Stimulated activated naive CD8-positive, alpha-beta T cell treated with anti-CD3 and anti-CD28 coated beads, Interleukin-15, Interleukin-2, amounts not matched to agents 100 ng/mL and 50 ng/mL, for 24 hours (primary cell): ENCODE data around the gene ADAM23.
"Not testable (repeated sequence)": the region's sequence is repeated elsewhere in the genome, so short reads cannot be mapped to it uniquely, and the experiment has no call there.

Experiments
- H3K27ac Mint-ChIP-seq: one replicate; pipeline ENCODE4 v1.8.0; 2021; ENCODE audit warnings: mild to moderate bottlenecking, mixed read lengths
- H3K27me3 Mint-ChIP-seq: one replicate; pipeline ENCODE4 v1.8.0; 2021; ENCODE audit warnings: mixed read lengths
- H3K36me3 Mint-ChIP-seq: one replicate; pipeline ENCODE4 v1.8.0; 2021; ENCODE audit warnings: low read depth, mixed read lengths
- H3K4me1 Mint-ChIP-seq: one replicate; pipeline ENCODE4 v1.8.0; 2021; ENCODE audit warnings: low read depth, mixed read lengths
- H3K4me3 Mint-ChIP-seq: one replicate; pipeline ENCODE4 v1.8.0; 2021; ENCODE audit warnings: mild to moderate bottlenecking, mixed read lengths
- H3K9me3 Mint-ChIP-seq: one replicate; pipeline ENCODE4 v1.8.0; 2021; ENCODE audit warnings: mixed read lengths

Gene ADAM23

GRCh38 chr2:206442833-206443734 lies at the start of gene ADAM23:
ADAM23 (plus strand) TSS chr2:206443532; CDS start chr2:206443867, 335 bp downstream.
- H3K27ac Mint-ChIP-seq, result peak within 1 kb of the TSS; percentile 13
- H3K36me3 Mint-ChIP-seq, result no peaks in the 10 kb centered on the region
- H3K9me3 Mint-ChIP-seq, result no peaks in the 10 kb centered on the region
- H3K4me1 Mint-ChIP-seq, result peaks cover 15% of the 10 kb centered on the region
- H3K4me3 Mint-ChIP-seq, result peak within 1 kb of the TSS; percentile 74
- peaks cover 79% of the 10 kb centered on the region for H3K27me3 Mint-ChIP-seq

DNA sequence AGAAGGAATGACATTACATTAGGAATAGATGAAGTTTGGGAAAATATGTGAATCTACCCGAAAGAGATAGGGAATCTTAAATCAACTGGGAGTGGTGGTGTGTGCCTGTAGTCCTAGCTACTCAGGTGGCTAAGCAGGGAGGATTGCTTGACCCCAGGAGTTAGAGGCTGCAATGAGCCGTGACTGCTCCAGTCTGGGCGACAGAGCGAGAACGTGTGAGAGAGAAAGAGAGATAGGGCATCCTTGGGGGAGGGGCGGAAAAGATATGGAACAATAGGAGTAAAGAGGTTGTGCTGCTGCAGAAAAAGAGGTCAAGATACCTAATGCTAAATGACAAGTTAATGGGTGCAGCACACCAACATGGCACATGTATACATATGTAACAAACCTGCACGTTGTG lies 47.1 kb upstream of the ADAM23 start:
- Mint-ChIP-seq H3K4me3 (no peak overlapping the region), H3K27me3 (no peaks in the 10 kb centered on the region)

GRCh38 chr2:206402956-206403569 lies 40.3 kb upstream of the ADAM23 start:
- not testable (repeated sequence) for H3K27me3 Mint-ChIP-seq, H3K4me1 Mint-ChIP-seq, H3K9me3 Mint-ChIP-seq, H3K27ac Mint-ChIP-seq, H3K4me3 Mint-ChIP-seq, H3K36me3 Mint-ChIP-seq

More for the DNA sequence above, 47.1 kb upstream of the ADAM23 start:
- H3K36me3 Mint-ChIP-seq, result no peaks in the 10 kb centered on the region
- peaks cover 5% of the 10 kb centered on the region for H3K9me3 Mint-ChIP-seq
- H3K27ac Mint-ChIP-seq, result no peak overlapping the region
- no peaks in the 10 kb centered on the region for H3K4me1 Mint-ChIP-seq

DNA sequence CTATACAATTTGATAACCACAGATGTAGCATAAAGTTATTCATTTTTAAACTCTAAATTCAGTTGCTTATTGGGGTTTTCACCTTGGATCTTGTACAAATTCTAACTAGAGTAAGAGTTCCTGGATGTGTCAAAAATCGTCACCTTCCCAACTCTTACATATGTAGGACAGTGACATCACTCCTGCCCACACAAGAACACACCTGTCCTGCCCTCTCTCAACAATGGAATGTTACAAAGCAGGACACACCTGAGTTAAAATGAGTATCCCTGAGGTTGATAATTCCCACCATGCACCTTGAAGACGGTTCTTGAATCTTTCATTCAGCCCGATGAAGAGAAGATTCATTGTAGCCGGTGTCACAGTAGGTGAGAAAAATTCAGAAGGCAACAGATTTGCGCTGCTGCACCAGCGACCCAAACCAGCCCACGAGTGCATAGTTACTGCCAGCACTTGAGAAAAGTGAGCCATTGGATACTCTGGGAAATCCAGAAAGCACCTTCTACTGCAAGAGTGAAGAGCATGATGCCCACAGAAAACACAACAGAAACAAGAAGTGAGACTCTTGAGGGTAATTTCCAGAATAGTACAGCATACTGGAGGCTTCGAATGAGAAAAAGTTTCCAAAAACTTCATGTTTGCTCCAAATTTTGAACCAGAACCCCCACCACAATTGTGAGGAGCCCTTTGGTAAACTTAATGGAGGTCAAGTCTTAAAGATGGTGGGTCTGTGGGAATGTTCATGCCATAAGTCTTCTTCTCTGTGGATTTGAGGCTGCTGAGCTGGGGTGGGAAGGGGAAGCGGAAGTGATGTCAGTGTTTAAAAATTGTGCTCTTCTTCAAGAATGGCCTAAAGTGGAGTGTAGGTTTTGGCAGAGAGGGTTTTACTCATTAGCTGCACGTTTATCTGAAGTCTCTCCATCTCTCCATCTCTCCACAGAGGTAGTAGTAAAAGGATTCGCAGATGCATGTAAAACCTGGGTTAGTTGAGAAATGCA lies 34.7 kb upstream of the ADAM23 start:
- Mint-ChIP-seq H3K9me3 (no peaks in the 10 kb centered on the region), H3K36me3 (no peaks in the 10 kb centered on the region), H3K27me3 (peaks cover 4% of the 10 kb centered on the region), H3K4me3 (no peak overlapping the region), H3K4me1 (no peaks in the 10 kb centered on the region), H3K27ac (no peak overlapping the region)

- Mint-ChIP-seq H3K36me3 (no peaks in the 10 kb centered on the region), H3K9me3 (no peaks in the 10 kb centered on the region), H3K4me3 (no peak overlapping the region), H3K27ac (no peak overlapping the region), H3K27me3 (peaks cover 8% of the 10 kb centered on the region), H3K4me1 (no peaks in the 10 kb centered on the region)
Measured at GRCh38 chr2:206410714-206411113, 32.6 kb upstream of the ADAM23 start.

GRCh38 chr2:206415618-206416243 lies 27.6 kb upstream of the ADAM23 start:
- Mint-ChIP-seq H3K4me1 (no peaks in the 10 kb centered on the region), H3K4me3 (no peak overlapping the region), H3K27me3 (peaks cover 5% of the 10 kb centered on the region), H3K9me3 (no peaks in the 10 kb centered on the region), H3K27ac (no peak overlapping the region), H3K36me3 (no peaks in the 10 kb centered on the region)

DNA sequence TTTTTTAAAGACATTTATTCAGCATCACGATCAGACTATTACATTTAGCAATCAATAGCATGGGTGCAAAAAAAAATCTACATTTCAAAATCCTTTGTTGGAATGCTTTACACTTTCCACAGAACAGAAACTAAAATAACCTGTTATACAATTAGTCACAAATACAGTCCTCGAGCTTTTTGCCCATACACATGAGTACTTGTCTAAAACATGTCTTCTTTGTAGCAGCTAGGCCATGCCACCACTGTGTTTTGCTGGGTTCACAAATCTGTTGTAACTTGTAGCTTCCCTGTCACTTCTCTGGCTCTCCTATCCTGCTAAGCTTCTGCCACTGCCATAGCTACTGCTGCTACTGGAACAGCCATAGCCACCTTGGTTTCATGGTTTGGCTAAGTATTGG lies 24.4 kb upstream of the ADAM23 start:
- H3K9me3 Mint-ChIP-seq, result no peaks in the 10 kb centered on the region

DNA sequence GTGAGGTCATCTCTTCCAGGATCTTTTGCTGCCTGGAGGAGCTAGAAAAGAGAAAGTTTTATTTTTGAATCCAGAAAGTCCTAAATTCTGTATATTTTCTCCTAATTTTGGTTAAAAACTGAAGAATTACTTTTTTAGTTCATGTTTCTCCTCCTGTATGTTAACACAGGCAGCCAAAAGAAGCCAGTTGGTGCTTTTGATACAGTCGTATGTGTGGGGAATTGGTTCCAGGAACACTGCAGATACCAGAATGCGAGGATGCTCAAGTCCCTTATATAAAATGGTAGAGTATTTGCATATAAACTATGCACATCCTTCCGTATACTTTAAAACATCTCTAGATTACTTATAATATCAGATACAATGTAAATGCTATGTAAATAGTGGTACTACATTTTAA lies 22.6 kb upstream of the ADAM23 start:
- H3K27me3 Mint-ChIP-seq, result no peaks in the 10 kb centered on the region
- no peaks in the 10 kb centered on the region for H3K9me3 Mint-ChIP-seq
- no peak overlapping the region for H3K27ac Mint-ChIP-seq
- H3K4me3 Mint-ChIP-seq, result no peak overlapping the region
- H3K36me3 Mint-ChIP-seq, result no peaks in the 10 kb centered on the region
- H3K4me1 Mint-ChIP-seq, result no peaks in the 10 kb centered on the region

More for the DNA sequence above, 24.4 kb upstream of the ADAM23 start:
- H3K27me3 Mint-ChIP-seq, result peaks cover 5% of the 10 kb centered on the region
- no peaks in the 10 kb centered on the region for H3K36me3 Mint-ChIP-seq
- no peak overlapping the region for H3K27ac Mint-ChIP-seq
- H3K4me1 Mint-ChIP-seq, result no peaks in the 10 kb centered on the region
- H3K4me3 Mint-ChIP-seq, result no peak overlapping the region

GRCh38 chr2:206422493-206422892 lies 20.8 kb upstream of the ADAM23 start:
- peaks cover under 1% of the 10 kb centered on the region for H3K27me3 Mint-ChIP-seq
- H3K27ac Mint-ChIP-seq, result no peak overlapping the region
- no peaks in the 10 kb centered on the region for H3K36me3 Mint-ChIP-seq
- no peak overlapping the region for H3K4me3 Mint-ChIP-seq
- H3K4me1 Mint-ChIP-seq, result no peaks in the 10 kb centered on the region
- no peaks in the 10 kb centered on the region for H3K9me3 Mint-ChIP-seq

DNA sequence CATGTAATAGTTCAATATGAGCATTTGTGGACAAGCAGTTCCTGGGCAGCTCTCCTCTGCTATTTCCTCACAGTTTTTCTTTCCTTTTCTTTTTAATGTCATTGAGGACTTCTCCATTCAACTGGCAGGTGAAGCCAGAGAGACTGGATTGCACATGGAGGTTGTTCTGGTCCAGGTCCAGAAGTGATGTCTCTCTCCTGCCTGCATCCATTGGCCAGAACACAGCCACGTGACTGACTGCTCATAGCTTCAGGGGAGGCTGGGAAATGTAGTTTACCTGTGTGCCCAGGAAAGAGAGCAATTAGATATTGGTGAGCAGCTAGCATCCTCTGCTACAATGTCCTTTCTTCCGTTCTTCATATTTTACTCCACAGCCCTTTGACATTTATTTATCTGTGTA lies 20.2 kb upstream of the ADAM23 start:
- no peaks in the 10 kb centered on the region for H3K36me3 Mint-ChIP-seq
- H3K4me1 Mint-ChIP-seq, result no peaks in the 10 kb centered on the region
- no peaks in the 10 kb centered on the region for H3K9me3 Mint-ChIP-seq
- peaks cover 4% of the 10 kb centered on the region for H3K27me3 Mint-ChIP-seq
- no peak overlapping the region for H3K27ac Mint-ChIP-seq
- no peak overlapping the region for H3K4me3 Mint-ChIP-seq

- H3K4me3 Mint-ChIP-seq, result no peak overlapping the region
- H3K27me3 Mint-ChIP-seq, result peaks cover 4% of the 10 kb centered on the region
- no peaks in the 10 kb centered on the region for H3K4me1 Mint-ChIP-seq
- H3K36me3 Mint-ChIP-seq, result no peaks in the 10 kb centered on the region
- H3K9me3 Mint-ChIP-seq, result no peaks in the 10 kb centered on the region
- no peak overlapping the region for H3K27ac Mint-ChIP-seq
Measured at GRCh38 chr2:206424134-206424533, 19.2 kb upstream of the ADAM23 start.

- Mint-ChIP-seq H3K27me3 (peaks cover 4% of the 10 kb centered on the region), H3K27ac (no peak overlapping the region), H3K9me3 (no peaks in the 10 kb centered on the region), H3K4me3 (no peak overlapping the region), H3K36me3 (no peaks in the 10 kb centered on the region), H3K4me1 (no peaks in the 10 kb centered on the region)
Measured at GRCh38 chr2:206428783-206429182, 14.5 kb upstream of the ADAM23 start.

DNA sequence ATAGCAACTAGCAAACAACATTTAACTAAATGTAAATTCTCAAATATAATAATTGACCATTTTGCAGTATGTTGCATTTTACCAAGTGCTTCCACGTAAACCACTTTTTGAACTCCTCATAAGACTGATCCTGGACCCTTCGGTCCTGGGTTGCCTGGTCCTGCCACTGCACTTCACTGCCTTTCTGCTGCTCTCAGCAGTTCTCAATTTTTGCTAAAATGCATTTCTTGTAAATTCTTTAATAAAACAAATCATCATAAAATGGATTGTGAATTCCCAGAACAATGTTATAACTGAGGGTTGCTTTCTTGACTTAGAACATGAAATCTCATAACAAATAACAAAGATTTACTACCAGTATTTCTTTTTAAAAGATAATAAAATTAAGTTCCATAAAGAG lies 12.9 kb upstream of the ADAM23 start:
- no peaks in the 10 kb centered on the region for H3K9me3 Mint-ChIP-seq
- no peak overlapping the region for H3K27ac Mint-ChIP-seq
- H3K27me3 Mint-ChIP-seq, result peaks cover 4% of the 10 kb centered on the region

GRCh38 chr2:206431439-206431838 lies 11.9 kb upstream of the ADAM23 start:
- no peaks in the 10 kb centered on the region for H3K9me3 Mint-ChIP-seq
- H3K36me3 Mint-ChIP-seq, result no peaks in the 10 kb centered on the region
- no peak overlapping the region for H3K4me3 Mint-ChIP-seq
- H3K4me1 Mint-ChIP-seq, result no peaks in the 10 kb centered on the region
- H3K27me3 Mint-ChIP-seq, result peaks cover 4% of the 10 kb centered on the region
- H3K27ac Mint-ChIP-seq, result no peak overlapping the region

More for the DNA sequence above, 12.9 kb upstream of the ADAM23 start:
- Mint-ChIP-seq H3K36me3 (no peaks in the 10 kb centered on the region), H3K4me3 (no peak overlapping the region), H3K4me1 (no peaks in the 10 kb centered on the region)
